H1 (cell line): ENCODE data around the gene CD300LB. TPM values are rescaled to one million over a fixed set of nuclear protein-coding genes. Genes with fewer than 3 reads are reported as not detected.
A peak's percentile ranks its signal among the peaks of the same experiment; 100 is the strongest.

Experiments used
- EGR1 ChIP-seq: IDR thresholded peaks from 2 replicates; pipeline ENCODE4 v1.6.1; 2011; ENCODE audit warnings: low read depth, low read length, borderline replicate concordance
- HDAC2 ChIP-seq, 2 experiments: fragments of 300-600 bp in 1 of 2; sonication (generic) in 1 of 2; IDR thresholded peaks; 2 replicates each; pipeline ENCODE4 v1.6.1; 2011 to 2012; ENCODE audit warnings: low read depth in 2 of 2, low read length in 2 of 2, mild to moderate bottlenecking in 2 of 2, moderate library complexity in 2 of 2, borderline replicate concordance in 1 of 2, inconsistent platforms in 1 of 2
- NRF1 ChIP-seq: IDR thresholded peaks from 2 replicates; pipeline ENCODE4 v1.6.1; 2011; ENCODE audit warnings: mild to moderate bottlenecking, low read depth, low read length, improper control_type of control experiment
- RAD21 ChIP-seq, 2 experiments: IDR thresholded peaks in 1 of 2; conservative IDR thresholded peaks in 1 of 2; 2 replicates each; pipeline ENCODE4 v1.6.1; 2011; ENCODE audit warnings: low read depth in 2 of 2, low read length in 2 of 2, improper control_type of control experiment in 1 of 2, inconsistent platforms in 1 of 2, mild to moderate bottlenecking in 1 of 2, moderate library complexity in 1 of 2
- RNF2 ChIP-seq: fragments of 200-900, 300-1000 bp; sonication (generic); IDR thresholded peaks from 2 replicates; pipeline ENCODE4 v1.7.1; 2016; ENCODE audit warnings: borderline replicate concordance, low read depth, mild to moderate bottlenecking, antibody characterized with exemption, low read length; ENCODE audit not compliant: poor library complexity, severe bottlenecking; ENCODE audit errors: missing control alignments
- SP2 ChIP-seq: IDR thresholded peaks from 2 replicates; pipeline ENCODE4 v1.6.1; 2012; ENCODE audit warnings: mild to moderate bottlenecking, low read length, inconsistent platforms
- TBP ChIP-seq: IDR thresholded peaks from 2 replicates; pipeline ENCODE4 v1.6.1; 2011; ENCODE audit warnings: low read depth, low read length, improper control_type of control experiment
- YY1 ChIP-seq: IDR thresholded peaks from 2 replicates; pipeline ENCODE4 v1.6.1; 2011; ENCODE audit warnings: low read depth, mild to moderate bottlenecking, low read length
- polyA plus RNA-seq, 7 experiments: library from polyadenylated mRNA; depleted of rRNA in 3 of 7; stranded (reverse) in 5 of 7; unstranded in 2 of 7; fragments of >200 nt in 5 of 7; fragments of 200-250 nt in 2 of 7; gene quantifications; 1 replicate in 5 of 7; 2 replicates in 1 of 7; 4 replicates in 1 of 7; pipeline versions ENCODE4 v1.2.1 to v1.2.3, GENCODE V29; 2011 to 2013; ENCODE audit warnings: missing spikeins in 2 of 7, mixed read lengths in 2 of 7
- total RNA-seq: library from RNA; stranded (reverse); fragmentation: NEBNext Ultra II Directional; extraction: Animal tissue kit (Norgen Biotek cat#: 25700); gene quantifications from 2 replicates; pipeline ENCODE4 v1.2.1, GENCODE V29; 2021

CD300LB gene
- total and polyA plus RNA-seq, 2 of the 8 experiments (the other 6 are each of a cell fraction or from before 2014, with no cell fraction given), result not detected

DNA sequence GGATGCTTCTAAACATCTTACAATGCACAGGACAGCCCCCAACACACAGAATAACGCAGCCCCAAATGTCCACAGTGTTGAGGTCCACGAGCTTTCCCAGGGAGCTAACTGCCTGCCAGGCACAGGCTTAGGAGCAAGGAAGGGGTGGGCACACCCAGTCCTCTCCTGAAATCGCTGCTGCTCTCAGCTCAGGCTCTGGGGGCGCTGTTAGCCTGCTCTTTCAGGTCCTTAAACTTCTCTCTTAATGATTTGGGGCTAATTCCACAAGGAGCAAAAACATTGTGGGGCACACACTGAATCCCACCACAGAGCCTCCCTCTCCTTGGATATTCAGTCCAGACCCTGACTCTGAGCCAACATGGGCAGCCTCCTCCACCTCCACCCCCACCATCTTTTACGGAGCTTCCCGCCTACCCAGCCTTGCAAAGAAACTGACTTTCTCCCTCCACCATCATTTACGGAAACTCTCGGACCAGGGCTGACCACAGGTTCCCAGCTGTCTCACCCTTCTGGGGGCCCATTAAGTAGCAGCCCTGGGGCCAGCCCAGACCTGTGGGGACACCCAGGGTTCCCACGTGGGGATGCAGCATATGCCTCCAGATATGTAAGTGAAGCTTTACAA is 35.0 kb upstream of the CD300LB start (continued):
- TF ChIP-seq RAD21 (IDR thresholded peaks at IDR 0.05 in 1 of 2, conservative IDR thresholded peaks at IDR 0.05 in 1 of 2; ENCODE audit: low read depth in 2 of 2, low read length in 2 of 2) (peak; percentile 71 to 77), TBP (no peak), EGR1 (no peak), SP2 (no peak), HDAC2 (IDR thresholded peaks at IDR 0.05; ENCODE audit: borderline replicate concordance in 1 of 2, low read depth in 2 of 2, low read length in 2 of 2) (no peak), YY1 (no peak), RNF2 (no peak), NRF1 (no peak)
- TF ChIP-seq, all 59 proteins: peak for 2
